Measurements from ENCODE around the gene ITGB3. TPM values are rescaled to one million over a fixed set of nuclear protein-coding genes. Genes with fewer than 3 reads are reported as not detected.

The ITGB3 gene
- total RNA-seq, 2 experiments from 2014 or later: 0.21 to 0.93 TPM

DNA sequence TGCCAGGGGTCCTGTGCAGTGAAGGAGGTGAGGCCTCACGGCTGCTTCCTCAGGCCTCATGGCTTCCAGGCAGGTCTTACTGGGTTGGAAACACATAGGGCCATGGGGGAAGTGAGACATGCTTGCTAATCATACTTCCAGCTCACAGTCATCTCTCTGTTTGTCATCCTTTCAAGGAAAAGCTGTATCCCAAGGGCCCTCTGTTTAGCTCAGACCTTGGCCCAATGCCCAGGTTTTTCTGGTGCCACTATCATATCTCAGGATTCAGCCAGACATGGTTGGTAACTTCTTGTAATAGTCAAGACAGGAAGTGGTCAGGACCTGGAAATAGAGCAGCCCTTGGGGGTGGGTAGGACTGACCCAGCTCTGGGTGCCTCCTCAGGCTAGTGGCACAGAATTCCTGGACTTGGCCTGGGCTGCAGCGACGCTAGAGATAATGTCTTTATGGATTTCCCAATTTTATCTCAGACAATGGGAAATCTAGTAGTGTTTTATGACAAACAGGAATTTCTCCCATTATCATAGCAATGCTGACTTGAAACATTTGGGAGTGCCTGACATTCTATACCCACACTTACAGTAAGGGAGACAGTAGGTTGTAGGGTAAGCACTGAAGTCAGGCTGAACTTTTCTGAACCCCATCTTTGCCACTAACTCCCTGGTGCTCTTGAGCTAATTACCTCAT, 13.5 kb upstream of the ITGB3 start:
- Mint-ChIP-seq H3K27me3 (peaks cover 20% of the 10 kb centered on the region), H3K4me3 (no peak overlapping the region), H3K4me1 (peaks cover 14% of the 10 kb centered on the region), H3K27ac (no peak overlapping the region), H3K9me3 (ENCODE audit: low read depth) (peaks cover 2% of the 10 kb centered on the region), H3K36me3 (no peaks in the 10 kb centered on the region)
- ATAC-seq: no peak
- CTCF ChIA-PET: interaction anchor here (1.5 to 1.8 kb wide), 3 partner anchors 9 to 52 kb away, joined by 4 to 5 read pairs (median 4); no protein-coding TSS in a partner anchor
- DNase-seq: no peak

DNA sequence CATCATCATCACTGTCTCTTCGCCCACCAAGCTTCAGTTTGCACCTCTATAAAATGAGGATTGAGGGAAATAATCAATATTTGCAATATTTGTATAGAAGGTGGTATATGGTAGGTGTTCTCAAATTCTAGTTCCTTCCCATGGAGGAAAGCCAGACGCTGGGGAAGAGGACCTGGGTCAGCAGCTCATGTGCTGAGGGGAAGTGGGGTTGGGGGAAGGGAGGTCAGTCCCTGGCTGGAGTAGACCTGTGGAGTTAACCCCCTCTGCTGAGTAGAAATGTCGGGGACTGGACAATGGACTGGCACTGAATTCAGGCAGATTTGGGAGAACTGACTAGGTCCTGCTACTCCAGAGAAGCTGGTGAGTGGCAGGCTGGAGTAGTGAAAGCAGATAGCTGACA, 12.8 kb upstream of the ITGB3 start:
- DNase-seq: no peak
- peaks cover 27% of the 10 kb centered on the region for H3K27me3 Mint-ChIP-seq
- H3K4me3 Mint-ChIP-seq: no peak overlapping the region
- H3K4me1 Mint-ChIP-seq: peaks cover 14% of the 10 kb centered on the region
- H3K36me3 Mint-ChIP-seq: no peaks in the 10 kb centered on the region
- CTCF ChIA-PET: interaction anchor here (0.9 to 1.6 kb wide), 4 partner anchors 9 to 75 kb away, joined by 3 to 6 read pairs (median 4); no protein-coding TSS in a partner anchor
- H3K27ac Mint-ChIP-seq: no peak overlapping the region
- ATAC-seq: no peak
- peaks cover 2% of the 10 kb centered on the region for H3K9me3 Mint-ChIP-seq (ENCODE audit: low read depth)

DNA sequence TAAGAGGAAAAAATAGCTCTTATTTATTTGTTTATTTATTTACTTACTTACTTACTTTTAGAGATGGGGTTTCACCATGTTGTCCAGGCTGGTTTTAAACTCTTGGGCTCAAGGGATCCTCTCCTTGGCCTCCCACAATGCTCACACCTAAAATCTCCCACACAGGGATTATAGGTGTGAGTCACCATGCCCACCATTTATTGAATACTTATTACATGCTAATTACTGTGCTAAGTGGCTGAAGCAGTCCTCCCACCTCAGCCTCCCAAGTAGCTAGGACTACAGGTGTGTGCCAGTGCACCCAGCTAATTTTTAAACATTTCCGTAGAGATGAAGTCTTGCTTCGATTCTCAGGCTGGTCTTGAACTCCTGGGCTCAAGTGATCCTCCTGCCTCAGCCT, 11.0 kb upstream of the ITGB3 start:
- Mint-ChIP-seq H3K4me3 (no peak overlapping the region), H3K9me3 (ENCODE audit: low read depth) (no peaks in the 10 kb centered on the region), H3K27ac (no peak overlapping the region), H3K27me3 (peaks cover 37% of the 10 kb centered on the region), H3K4me1 (peaks cover 14% of the 10 kb centered on the region), H3K36me3 (no peaks in the 10 kb centered on the region)
- no peak for DNase-seq
- CTCF ChIA-PET: interaction anchor here (1.2 kb wide), 1 partner anchor 73 kb away, joined by 3 read pairs; no protein-coding TSS in a partner anchor
- ATAC-seq: no peak

DNA sequence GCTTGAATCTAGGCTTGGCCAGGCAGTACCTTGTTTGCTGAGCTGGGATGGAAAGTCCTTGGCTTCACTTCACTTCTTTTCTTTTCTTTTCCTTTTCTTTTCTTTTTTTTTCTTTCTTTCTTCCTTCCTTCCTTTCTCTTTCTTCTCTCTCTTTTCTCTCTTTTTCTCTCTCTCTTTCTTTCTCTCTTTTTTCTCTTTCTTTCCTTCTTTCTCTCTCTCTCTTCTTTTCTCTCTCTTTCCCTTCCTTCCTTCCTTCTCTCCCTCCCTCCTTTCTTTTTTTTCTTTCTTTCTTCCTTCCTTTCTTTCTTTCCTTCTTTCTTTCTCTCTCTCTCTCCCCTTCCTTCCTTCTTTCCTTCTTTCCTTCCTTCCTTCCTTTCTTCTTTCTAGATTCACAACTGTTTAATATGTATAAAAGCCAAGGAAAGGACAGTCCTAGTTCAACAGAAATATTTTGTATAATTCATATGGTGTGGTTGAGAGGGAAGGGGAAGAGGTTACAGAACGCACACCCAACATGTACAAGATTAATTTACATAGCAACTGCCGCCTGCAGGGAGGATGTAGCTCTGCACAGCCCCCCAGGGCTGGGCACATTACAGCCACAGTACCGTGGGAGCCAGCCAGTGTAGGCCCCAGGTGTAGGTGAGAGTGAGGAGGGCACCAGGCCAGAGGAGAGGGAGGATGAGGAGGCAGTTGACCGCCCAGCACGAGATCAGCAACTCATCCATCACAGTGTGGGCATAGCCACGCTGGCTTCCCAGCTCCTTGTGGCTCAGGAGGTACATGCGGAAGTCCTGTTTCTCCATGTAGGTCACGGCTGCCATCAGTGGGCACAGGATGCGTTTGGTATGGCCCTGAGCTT, 9.7 kb upstream of the ITGB3 start:
- H3K9me3 Mint-ChIP-seq (ENCODE audit: low read depth): no peaks in the 10 kb centered on the region
- CTCF ChIA-PET: interaction anchor here (0.5 to 1.3 kb wide), 3 partner anchors 10 to 308 kb away, joined by 3 to 4 read pairs (median 3); partner anchors contain the start of gene ITGB3
- H3K4me3 Mint-ChIP-seq: no peak overlapping the region
- H3K27ac Mint-ChIP-seq: no peak overlapping the region
- H3K4me1 Mint-ChIP-seq: peaks cover 14% of the 10 kb centered on the region
- no peaks in the 10 kb centered on the region for H3K36me3 Mint-ChIP-seq
- ATAC-seq (no peak), DNase-seq (no peak)
- peaks cover 45% of the 10 kb centered on the region for H3K27me3 Mint-ChIP-seq

DNA sequence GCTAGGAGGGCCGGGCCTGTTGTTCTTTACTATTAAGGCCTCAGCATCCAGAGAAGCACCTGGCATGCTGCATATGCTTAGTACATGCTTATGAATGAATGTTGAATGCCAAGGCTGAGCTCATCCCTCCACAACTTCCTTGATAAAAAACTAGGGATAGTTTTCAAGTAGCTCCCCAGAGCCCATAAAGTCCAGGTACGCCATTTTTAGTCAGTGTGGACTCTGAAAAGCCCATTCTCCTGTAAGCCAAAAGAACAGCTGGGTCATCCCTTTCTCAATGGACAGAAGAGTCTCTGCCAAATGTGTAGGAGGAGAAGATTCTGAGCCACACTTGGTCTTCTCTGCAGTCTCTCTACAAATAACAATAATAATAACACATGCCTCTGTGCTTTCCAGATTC, 8.9 kb upstream of the ITGB3 start:
- DNase-seq (no peak), ATAC-seq (no peak)
- Mint-ChIP-seq H3K4me3 (no peak overlapping the region), H3K4me1 (peaks cover 10% of the 10 kb centered on the region), H3K36me3 (no peaks in the 10 kb centered on the region), H3K9me3 (ENCODE audit: low read depth) (no peaks in the 10 kb centered on the region), H3K27ac (no peak overlapping the region), H3K27me3 (peaks cover 47% of the 10 kb centered on the region)
- CTCF ChIA-PET: interaction anchor here (0.9 to 1.3 kb wide), 2 partner anchors 9 to 12 kb away, joined by 3 to 4 read pairs; partner anchors contain the start of gene ITGB3

DNA sequence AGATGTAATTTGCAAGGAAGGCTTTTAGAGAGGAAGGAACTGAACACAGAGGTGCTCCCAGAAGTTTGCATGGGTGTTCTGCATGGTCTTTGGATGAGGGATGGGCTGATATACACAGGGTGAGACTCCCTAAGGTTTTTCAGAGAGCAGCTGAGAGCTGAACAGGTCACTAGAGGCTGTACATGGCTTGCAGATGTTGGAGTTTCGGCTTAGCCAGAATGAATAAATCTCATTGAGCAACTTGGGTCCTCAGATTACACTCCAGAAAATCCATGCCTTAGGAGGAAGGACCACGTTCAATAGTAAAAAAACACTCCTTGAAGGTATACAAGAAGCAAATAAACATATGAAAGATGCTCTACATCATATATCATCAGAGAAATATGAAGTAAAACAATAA, 7.5 kb upstream of the ITGB3 start:
- Mint-ChIP-seq H3K27me3 (peaks cover 54% of the 10 kb centered on the region), H3K27ac (no peak overlapping the region), H3K9me3 (ENCODE audit: low read depth) (no peaks in the 10 kb centered on the region), H3K4me1 (no peaks in the 10 kb centered on the region), H3K4me3 (no peak overlapping the region), H3K36me3 (no peaks in the 10 kb centered on the region)
- DNase-seq: no peak
- CTCF ChIA-PET: interaction anchor here (1.0 to 1.4 kb wide), 2 partner anchors 17 to 21 kb away, joined by 3 read pairs; no protein-coding TSS in a partner anchor
- ATAC-seq: no peak

DNA sequence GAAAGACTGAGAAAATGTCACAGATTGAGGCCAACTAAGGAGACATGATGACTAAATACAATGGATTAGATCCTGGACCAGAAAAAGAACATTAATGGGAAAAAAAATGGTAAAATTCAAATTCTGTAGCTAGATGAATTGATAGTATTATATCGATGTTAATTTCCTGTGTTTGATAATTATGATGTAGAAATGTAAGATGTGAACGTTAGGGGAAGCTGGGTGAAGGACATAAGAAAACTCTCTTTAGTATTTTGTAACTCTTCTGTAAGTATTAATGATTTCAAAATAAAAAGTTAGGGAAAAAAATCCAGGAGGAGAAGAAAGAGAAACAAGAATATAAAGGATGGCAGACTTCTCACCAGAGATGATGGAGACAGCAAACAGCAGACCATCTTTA, 2.8 kb upstream of the ITGB3 start:
- ATAC-seq: no peak
- DNase-seq: no peak
- Mint-ChIP-seq H3K4me1 (peaks cover 9% of the 10 kb centered on the region), H3K36me3 (no peaks in the 10 kb centered on the region), H3K9me3 (ENCODE audit: low read depth) (no peaks in the 10 kb centered on the region), H3K27ac (no peak overlapping the region), H3K27me3 (peaks cover 59% of the 10 kb centered on the region), H3K4me3 (no peak overlapping the region)
- CTCF ChIA-PET: interaction anchor here (0.9 to 1.8 kb wide), 2 partner anchors 10 to 22 kb away, joined by 4 to 6 read pairs; no protein-coding TSS in a partner anchor

DNA sequence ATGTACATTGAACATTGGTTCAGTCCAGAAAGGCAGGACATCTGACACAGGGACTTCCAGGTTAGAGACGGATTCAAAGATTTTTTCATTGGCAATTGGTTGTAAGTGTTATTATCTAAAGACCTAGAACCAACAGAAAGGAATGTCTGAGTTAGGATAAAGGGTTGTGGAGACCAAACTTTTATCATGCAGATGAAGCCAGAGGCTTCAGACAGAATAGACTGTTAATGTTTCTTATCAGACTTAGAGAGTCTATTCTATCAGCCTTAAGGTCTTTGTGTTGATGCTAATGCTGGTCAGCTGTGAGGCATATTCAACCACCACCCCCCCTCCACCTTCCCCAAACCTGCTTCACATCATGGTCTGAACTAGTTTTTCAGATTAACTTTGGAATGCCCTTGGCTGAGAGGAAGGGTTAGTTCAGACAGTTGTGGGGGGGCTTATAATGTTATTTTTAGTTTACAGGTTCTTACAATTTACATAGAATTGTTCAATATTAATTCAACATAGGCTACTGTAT, 2.1 kb upstream of the ITGB3 start:
- H3K4me3 Mint-ChIP-seq: no peak overlapping the region
- CTCF ChIA-PET: interaction anchor here (0.9 kb wide), 1 partner anchor 22 kb away, joined by 4 read pairs; no protein-coding TSS in a partner anchor
- no peak overlapping the region for H3K27ac Mint-ChIP-seq
- peaks cover 60% of the 10 kb centered on the region for H3K27me3 Mint-ChIP-seq
- H3K36me3 Mint-ChIP-seq: no peaks in the 10 kb centered on the region
- no peaks in the 10 kb centered on the region for H3K9me3 Mint-ChIP-seq (ENCODE audit: low read depth)
- peaks cover 11% of the 10 kb centered on the region for H3K4me1 Mint-ChIP-seq
- DNase-seq (no peak), ATAC-seq (no peak)

DNA sequence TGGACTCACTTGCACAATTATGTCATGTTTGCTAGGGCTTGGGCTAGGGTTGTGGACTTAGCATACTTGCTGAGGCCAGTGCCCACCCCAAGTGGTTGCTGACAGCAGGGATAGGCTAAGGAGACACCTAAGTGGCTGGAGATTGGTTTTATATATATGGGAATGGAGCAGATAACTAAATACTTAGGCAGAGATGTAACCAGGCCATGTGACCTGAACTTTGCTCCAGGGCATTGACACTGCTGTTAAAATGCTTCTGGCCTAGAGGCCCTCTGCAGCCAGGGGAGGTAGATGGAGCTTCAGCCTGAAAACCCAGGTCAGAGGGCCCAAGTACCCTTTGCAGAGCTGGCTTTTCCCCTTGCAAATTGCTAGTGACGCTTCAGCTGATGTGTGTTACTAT, 1.4 kb upstream of the ITGB3 start:
- no peaks in the 10 kb centered on the region for H3K9me3 Mint-ChIP-seq (ENCODE audit: low read depth)
- H3K4me1 Mint-ChIP-seq: peaks cover 18% of the 10 kb centered on the region
- no peaks in the 10 kb centered on the region for H3K36me3 Mint-ChIP-seq
- ATAC-seq (no peak), DNase-seq (no peak)
- H3K27me3 Mint-ChIP-seq: peaks cover 63% of the 10 kb centered on the region
- no peak overlapping the region for H3K27ac Mint-ChIP-seq
- no peak overlapping the region for H3K4me3 Mint-ChIP-seq
- CTCF ChIA-PET: interaction anchor here (0.9 to 1.1 kb wide), 2 partner anchors 23 to 29 kb away, joined by 3 read pairs; no protein-coding TSS in a partner anchor

DNA sequence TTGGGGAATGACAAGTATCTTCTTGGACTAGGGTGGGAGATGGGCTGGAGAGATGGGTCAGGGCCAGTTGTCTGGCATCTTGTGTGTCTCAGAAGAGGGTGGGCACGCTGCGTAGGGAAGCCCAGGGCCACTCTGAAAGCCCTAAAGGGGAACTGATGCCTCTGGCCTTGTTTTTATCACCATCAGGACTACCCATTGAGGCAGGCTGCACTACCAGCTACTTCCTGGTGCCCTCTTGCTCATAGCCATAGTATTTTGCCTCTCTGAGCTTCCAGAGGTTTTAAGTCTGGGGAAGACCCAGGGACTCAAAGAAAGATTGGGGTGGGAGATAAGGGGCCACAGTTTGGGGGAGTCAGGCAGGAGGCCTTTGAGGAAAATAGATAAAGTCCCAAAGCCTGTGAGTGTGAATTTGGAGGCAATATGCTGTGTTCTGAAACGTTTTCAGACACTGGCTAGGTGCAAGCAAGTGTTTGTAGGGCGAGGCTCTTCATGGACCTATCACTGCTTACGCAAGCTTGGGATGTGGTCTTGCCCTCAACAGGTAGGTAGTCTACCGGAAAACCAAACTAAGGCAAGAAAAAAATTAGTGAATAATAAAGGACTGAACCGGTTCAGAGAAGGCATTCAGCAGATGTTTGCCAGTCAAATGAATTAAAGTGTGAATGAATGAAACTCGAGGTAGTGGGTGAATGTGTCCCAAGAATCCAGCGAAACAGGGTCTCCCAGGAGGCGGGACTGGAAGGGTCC, 688 bp upstream of the ITGB3 start:
- ATAC-seq: no peak
- CTCF ChIA-PET: interaction anchor here (0.9 to 1.4 kb wide), 4 partner anchors 8 to 59 kb away, joined by 3 to 4 read pairs (median 4); no protein-coding TSS in a partner anchor
- DNase-seq: no peak
- Mint-ChIP-seq H3K27me3 (peaks cover 69% of the 10 kb centered on the region), H3K36me3 (no peaks in the 10 kb centered on the region), H3K4me3 (peak overlapping the region; percentile 61), H3K27ac (no peak overlapping the region), H3K4me1 (peaks cover 25% of the 10 kb centered on the region), H3K9me3 (ENCODE audit: low read depth) (no peaks in the 10 kb centered on the region)

DNA sequence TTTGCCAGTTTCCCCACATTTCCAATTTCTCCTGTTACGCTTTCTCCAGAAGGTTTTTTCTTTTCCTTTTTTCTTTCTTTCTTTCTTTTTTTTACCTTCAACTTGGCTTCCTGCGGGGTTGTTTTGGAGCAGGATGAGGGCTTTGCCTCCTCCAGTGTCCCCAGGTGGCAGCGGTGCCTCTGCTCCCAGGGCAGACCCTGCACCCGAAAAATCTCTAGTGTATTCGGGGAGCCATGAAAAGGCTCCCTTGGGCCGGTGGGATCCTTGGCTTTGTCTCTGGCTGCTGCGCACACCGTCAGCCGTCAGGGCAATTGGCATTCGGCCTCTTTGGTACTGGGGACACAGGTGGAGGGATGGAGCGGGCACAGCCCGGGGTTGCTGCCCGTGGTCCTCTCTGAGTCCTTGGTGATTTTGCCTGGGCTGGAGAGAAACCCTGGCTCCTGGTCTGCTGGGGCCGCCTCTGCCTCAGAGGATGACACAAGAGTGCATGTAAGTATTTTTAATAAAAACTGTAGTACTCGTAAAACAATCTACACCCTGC, 846 bp downstream of the ITGB3 start:
- Mint-ChIP-seq H3K4me3 (peak overlapping the region; percentile 77), H3K4me1 (peaks cover 34% of the 10 kb centered on the region), H3K27ac (no peak overlapping the region), H3K36me3 (no peaks in the 10 kb centered on the region), H3K27me3 (peaks cover 75% of the 10 kb centered on the region), H3K9me3 (ENCODE audit: low read depth) (no peaks in the 10 kb centered on the region)
- DNase-seq (no peak), ATAC-seq (no peak)
- CTCF ChIA-PET: interaction anchor here (0.6 to 1.4 kb wide), 4 partner anchors 10 to 61 kb away, joined by 3 to 4 read pairs (median 4); no protein-coding TSS in a partner anchor

DNA sequence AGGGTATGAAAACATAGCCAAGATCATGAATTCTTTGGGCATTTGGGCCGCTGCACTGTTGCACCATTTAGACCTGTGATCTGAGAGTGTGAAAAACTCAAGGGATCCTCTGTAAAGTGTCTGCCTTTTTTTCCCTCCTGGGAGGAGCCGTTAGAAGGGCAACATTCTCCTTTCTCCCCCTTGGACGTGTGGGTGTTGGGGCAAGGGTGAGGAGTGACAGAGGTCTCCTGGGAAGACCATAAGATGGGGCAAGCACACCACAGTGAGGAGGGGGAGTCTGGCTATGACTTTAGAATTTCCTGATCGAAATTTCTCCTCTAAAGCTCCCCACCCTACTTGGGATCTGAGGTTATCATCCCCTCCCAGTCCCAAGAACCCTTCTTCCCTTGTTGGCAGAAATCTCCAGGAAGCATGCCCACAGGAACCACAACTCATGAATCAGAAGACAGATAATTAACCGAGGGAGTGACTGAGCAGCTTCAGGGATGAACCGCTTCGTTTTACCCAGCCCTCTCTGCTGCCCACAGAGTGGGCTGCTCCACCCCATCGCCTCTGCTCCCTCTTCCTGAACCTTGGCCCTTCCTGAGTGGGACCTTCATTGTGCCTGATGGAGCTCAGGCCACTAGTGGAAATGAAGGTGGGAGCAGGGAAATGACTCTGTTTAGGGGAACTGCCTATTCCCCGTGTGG, 4.2 kb downstream of the ITGB3 start:
- ATAC-seq (no peak), DNase-seq (no peak)
- Mint-ChIP-seq H3K27ac (no peak overlapping the region), H3K9me3 (ENCODE audit: low read depth) (no peaks in the 10 kb centered on the region), H3K4me1 (peaks cover 34% of the 10 kb centered on the region), H3K4me3 (no peak overlapping the region), H3K36me3 (no peaks in the 10 kb centered on the region), H3K27me3 (peaks cover 76% of the 10 kb centered on the region)
- CTCF ChIA-PET: no interaction called here
